GM12872 (cell line): ENCODE results near the gene SYK.

Experiments
- CTCF ChIP-seq: IDR thresholded peaks from 3 replicates; pipeline ENCODE4 v1.5.1; 2011; ENCODE audit warnings: low read depth, mild to moderate bottlenecking, low read length, moderate library complexity; ENCODE audit not compliant: insufficient read depth

Gene SYK

GRCh38 chr9:90787771-90788460, 13.7 kb upstream of the SYK start:
- TF ChIP-seq CTCF, result no peak

GRCh38 chr9:90789408-90789807, 12.2 kb upstream of the SYK start:
- no peak for TF ChIP-seq CTCF

GRCh38 chr9:90789862-90790261, 11.8 kb upstream of the SYK start:
- TF ChIP-seq CTCF, result no peak

GRCh38 chr9:90793729-90794128, 7.9 kb upstream of the SYK start:
- TF ChIP-seq CTCF, result no peak

- no peak for TF ChIP-seq CTCF
Measured at GRCh38 chr9:90795084-90795483, 6.5 kb upstream of the SYK start.

- TF ChIP-seq CTCF, result no peak
Measured at GRCh38 chr9:90795871-90796317, 5.7 kb upstream of the SYK start.

GRCh38 chr9:90799271-90799852, 2.3 kb upstream of the SYK start:
- no peak for TF ChIP-seq CTCF

GRCh38 chr9:90801973-90802322, 329 bp downstream of the SYK start:
- TF ChIP-seq CTCF, result no peak
